NCI-H748 (cell line): ENCODE results near the gene HPN.
"Not testable (repeated sequence)": the region's sequence is repeated elsewhere in the genome, so short reads cannot be mapped to it uniquely, and the experiment has no call there.

ENCODE experiments used
- DNase-seq: peaks from one replicate; lab custom pipeline; 2025; ENCODE audit not compliant: unreplicated experiment; lab: John Stamatoyannopoulos, UW

Gene HPN

GRCh38 chr19:35008891-35009341 is 32.6 kb upstream of the HPN start:
- no peak for DNase-seq

- no peak for DNase-seq
These were observed 31.8 kb upstream of the HPN start for GRCh38 chr19:35009424-35010415.

- no peak for DNase-seq
These were observed 30.3 kb upstream of the HPN start for GRCh38 chr19:35011091-35011689.

- no peak for DNase-seq
These were observed 29.5 kb upstream of the HPN start for GRCh38 chr19:35011737-35012682.

GRCh38 chr19:35013041-35013819 is 28.3 kb upstream of the HPN start:
- peak; percentile 52 for DNase-seq

GRCh38 chr19:35013820-35014754 is 27.4 kb upstream of the HPN start:
- no peak for DNase-seq

GRCh38 chr19:35014774-35015173 is 26.7 kb upstream of the HPN start:
- not testable (repeated sequence) for DNase-seq

- DNase-seq, result no peak
These were observed 26.1 kb upstream of the HPN start for GRCh38 chr19:35015270-35015953.

- no peak for DNase-seq
These were observed 25.6 kb upstream of the HPN start for GRCh38 chr19:35015954-35016351.

GRCh38 chr19:35017507-35017906 is 24.0 kb upstream of the HPN start:
- no peak for DNase-seq

GRCh38 chr19:35018379-35018778 is 23.1 kb upstream of the HPN start:
- DNase-seq, result no peak

GRCh38 chr19:35019144-35019543 is 22.4 kb upstream of the HPN start:
- no peak for DNase-seq

- no peak for DNase-seq
These were observed 20.5 kb upstream of the HPN start for GRCh38 chr19:35021016-35021415.

GRCh38 chr19:35021596-35021995 is 19.9 kb upstream of the HPN start:
- no peak for DNase-seq

GRCh38 chr19:35022460-35022859 is 19.1 kb upstream of the HPN start:
- DNase-seq, result no peak

GRCh38 chr19:35023428-35023827 is 18.1 kb upstream of the HPN start:
- DNase-seq, result no peak

- DNase-seq, result no peak
These were observed 17.4 kb upstream of the HPN start for GRCh38 chr19:35024095-35024494.

GRCh38 chr19:35025969-35026368 is 15.6 kb upstream of the HPN start:
- DNase-seq, result no peak

- no peak for DNase-seq
These were observed 15.1 kb upstream of the HPN start for GRCh38 chr19:35026418-35026817.
